Motor neuron (in vitro differentiated cells): ENCODE data around the gene SELPLG. TPM values are rescaled to one million over a fixed set of nuclear protein-coding genes. Genes with fewer than 3 reads are reported as not detected.

ENCODE experiments used
- ATAC-seq, 8 experiments: fragments of 200-7000 bp; cut with Tn5 transposase; replicated peaks in 6 of 8; 2 replicates each; pipeline ENCODE4 v1.8.0; 2021; ENCODE audit warnings: mild to moderate bottlenecking in 8 of 8, moderate library complexity in 8 of 8
- H3K27ac ChIP-seq, 2 donors: fragments of 250-450 bp; sonication (Bioruptor Pico); 2 replicates each; pipeline ENCODE4 v1.9.0; 2021; ENCODE audit warnings: antibody characterized with exemption in 2 of 2, mild to moderate bottlenecking in 2 of 2, moderate library complexity in 1 of 2
- H3K4me1 ChIP-seq, 2 donors: fragments of 250-450 bp; sonication (Bioruptor Pico); replicated peaks in 1 of 2; 2 replicates each; pipeline ENCODE4 v1.6.1; 2021; ENCODE audit warnings: antibody characterized with exemption in 2 of 2, mild to moderate bottlenecking in 2 of 2, moderate library complexity in 1 of 2
- H3K4me3 ChIP-seq, 5 donors: fragments of 250-450 bp; sonication (Bioruptor Pico); 2 replicates each; pipeline ENCODE4 v1.9.0; 2021; ENCODE audit warnings: antibody characterized with exemption in 5 of 5, mild to moderate bottlenecking in 5 of 5, moderate library complexity in 4 of 5
- WGBS, 10 experiments: fragments of 450-650 bp; shearing (Covaris generic); methylation state at CpG; one replicate each; pipeline ENCODE4 v1.0.0; 2022; 5-methylcytosine and 5-hydroxymethylcytosine counted together
- in situ Hi-C, 9 experiments: fragments of 400-800 bp; cut with MboI; loops; one replicate each; pipeline ENCODE4 v1.15.0; 2021; ENCODE audit warnings: low sequenced_read_pairs in 9 of 9, low pct_unique_long_range_greater_than_20kb in 2 of 9; ENCODE audit not compliant: unreplicated experiment in 9 of 9
- total RNA-seq, 8 experiments: library from RNA; unstranded; fragments of 300-600 nt; gene quantifications; 2 replicates each; pipeline versions ENCODE4 v1.2.3 to v1.2.4, GENCODE V29; 2022

SELPLG gene
- 1 to 10 TPM in 4 of 8 experiments, under 1 TPM in 4; 0.38 to 4.7 (median 1.0) TPM for total RNA-seq

GRCh38 chr12:108633534-108634248 lies at the start of gene SELPLG:
TSS of gene SELPLG (minus strand) at chr12:108633894. CDS start at chr12:108624307, 9,587 bp downstream.
- in situ Hi-C loops, result loop anchor here in 1 of 9 experiments (25.0 kb wide), 1 partner anchor 454 kb away; the partner anchor contains the start of genes ALKBH2 and UNG

GRCh38 chr12:108681317-108681716 lies 47.6 kb upstream of the SELPLG start:
- ATAC-seq, result no peak
- no peak overlapping the region for H3K27ac ChIP-seq
- no peak overlapping the region for H3K4me3 ChIP-seq
- H3K4me1 ChIP-seq, result peaks cover 0 to 18% of the 10 kb centered on the region in 2 donors
- WGBS, 10 experiments, result 80 to 100% (median 91%) methylated on average over 1 of the region's 1 CpG; no CpG with 5 or more reads in 2 of the 10 experiments
- in situ Hi-C loops, result no loop called here

More at GRCh38 chr12:108633534-108634248, at the start of gene SELPLG:
- 40 to 100% (median 91%) methylated on average over 1 to 6 of the region's 14 CpGs; no CpG with 5 or more reads in 3 of the 10 experiments for WGBS, 10 experiments
- Histone ChIP-seq H3K4me1 (peaks cover 36 to 40% of the 10 kb centered on the region in 2 donors), H3K27ac (no peak within 1 kb of the TSS), H3K4me3 (no peak within 1 kb of the TSS)
- no peak for ATAC-seq

GRCh38 chr12:108679106-108679681 lies 45.5 kb upstream of the SELPLG start:
- WGBS, 10 experiments, result 80 to 100% (median 100%) methylated on average over 1 of the region's 1 CpG; no CpG with 5 or more reads in 4 of the 10 experiments
- no peak overlapping the region for H3K27ac ChIP-seq
- no peaks in the 10 kb centered on the region for H3K4me1 ChIP-seq
- no peak overlapping the region for H3K4me3 ChIP-seq
- in situ Hi-C loops, result no loop called here
- no peak for ATAC-seq

GRCh38 chr12:108678104-108678730 lies 44.5 kb upstream of the SELPLG start:
- no peak overlapping the region for H3K27ac ChIP-seq
- 92 to 100% (median 94%) methylated on average over 3 to 8 of the region's 9 CpGs for WGBS, 10 experiments
- H3K4me3 ChIP-seq, result no peak overlapping the region
- ATAC-seq, result no peak
- H3K4me1 ChIP-seq, result no peaks in the 10 kb centered on the region
- in situ Hi-C loops, result no loop called here

- no peak overlapping the region for H3K27ac ChIP-seq
- in situ Hi-C loops, result no loop called here
- no peaks in the 10 kb centered on the region for H3K4me1 ChIP-seq
- no peak overlapping the region for H3K4me3 ChIP-seq
- WGBS, 10 experiments, result 80 to 100% (median 96%) methylated on average over 2 to 3 of the region's 3 CpGs; no CpG with 5 or more reads in 1 of the 10 experiments
- ATAC-seq, result no peak
Observed at GRCh38 chr12:108677381-108677780, 43.7 kb upstream of the SELPLG start.

- in situ Hi-C loops, result no loop called here
- Histone ChIP-seq H3K27ac (no peak overlapping the region), H3K4me1 (no peaks in the 10 kb centered on the region), H3K4me3 (no peak overlapping the region)
- ATAC-seq, result no peak
- WGBS, 10 experiments, result 59 to 100% (median 96%) methylated on average over 1 to 4 of the region's 5 CpGs
Observed at GRCh38 chr12:108676707-108677106, 43.0 kb upstream of the SELPLG start.

- Histone ChIP-seq H3K4me1 (no peaks in the 10 kb centered on the region), H3K4me3 (no peak overlapping the region), H3K27ac (no peak overlapping the region)
- ATAC-seq, result no peak
- in situ Hi-C loops, result no loop called here
- 67 to 100% (median 90%) methylated on average over 1 to 4 of the region's 4 CpGs for WGBS, 10 experiments
Observed at GRCh38 chr12:108675792-108676191, 42.1 kb upstream of the SELPLG start.

GRCh38 chr12:108672054-108672453 lies 38.4 kb upstream of the SELPLG start:
- Histone ChIP-seq H3K4me3 (no peak overlapping the region), H3K27ac (no peak overlapping the region), H3K4me1 (no peaks in the 10 kb centered on the region)
- 0 to 100% (median 72%) methylated on average over 1 to 3 of the region's 3 CpGs; no CpG with 5 or more reads in 1 of the 10 experiments for WGBS, 10 experiments
- in situ Hi-C loops, result loop anchor here in 5 of 9 experiments (25.0 kb wide), 3 partner anchors 115 to 415 kb away; partner anchors contain the start of genes ALKBH2 (in 1 of the 5) and UNG (in 1 of the 5)
- no peak for ATAC-seq

GRCh38 chr12:108671110-108671509 lies 37.4 kb upstream of the SELPLG start:
- Histone ChIP-seq H3K4me3 (no peak overlapping the region), H3K27ac (no peak overlapping the region), H3K4me1 (no peaks in the 10 kb centered on the region)
- 66 to 100% (median 85%) methylated on average over 1 to 3 of the region's 3 CpGs for whole genome bisulfite sequencing, 10 experiments
- in situ Hi-C loops, result loop anchor here in 5 of 9 experiments (25.0 kb wide), 3 partner anchors 116 to 416 kb away; partner anchors contain the start of genes ALKBH2 (in 1 of the 5) and UNG (in 1 of the 5)
- ATAC-seq, result no peak

- in situ Hi-C loops, result loop anchor here in 5 of 9 experiments (25.0 kb wide), 3 partner anchors 117 to 417 kb away; partner anchors contain the start of genes ALKBH2 (in 1 of the 5) and UNG (in 1 of the 5)
- peaks cover 0 to under 1% of the 10 kb centered on the region in 2 donors for H3K4me1 ChIP-seq
- WGBS, 10 experiments, result 63 to 100% (median 89%) methylated on average over 1 to 7 of the region's 7 CpGs
- no peak overlapping the region for H3K27ac ChIP-seq
- ATAC-seq, result no peak
- no peak overlapping the region for H3K4me3 ChIP-seq
Observed at GRCh38 chr12:108670066-108670631, 36.5 kb upstream of the SELPLG start.

- H3K27ac ChIP-seq, result no peak overlapping the region
- 0 to 100% (median 92%) methylated on average over 1 of the region's 1 CpG; no CpG with 5 or more reads in 1 of the 10 experiments for WGBS, 10 experiments
- H3K4me1 ChIP-seq, result peaks cover 0 to 6% of the 10 kb centered on the region in 2 donors
- no peak for ATAC-seq
- in situ Hi-C loops, result loop anchor here (10.0 to 25.0 kb wide), 4 partner anchors 119 to 419 kb away; partner anchors contain the start of genes ALKBH2 (in 1 of the 9) and UNG (in 1 of the 9)
- H3K4me3 ChIP-seq, result no peak overlapping the region
Observed at GRCh38 chr12:108668542-108668941, 34.8 kb upstream of the SELPLG start.

- Histone ChIP-seq H3K4me1 (peaks cover 0 to 6% of the 10 kb centered on the region in 2 donors), H3K27ac (no peak overlapping the region), H3K4me3 (no peak overlapping the region)
- in situ Hi-C loops, result loop anchor here (10.0 to 25.0 kb wide), 4 partner anchors 119 to 419 kb away; partner anchors contain the start of genes ALKBH2 (in 1 of the 9) and UNG (in 1 of the 9)
- no peak for ATAC-seq
- 31 to 100% (median 90%) methylated on average over 1 to 8 of the region's 8 CpGs; no CpG with 5 or more reads in 2 of the 10 experiments for WGBS, 10 experiments
Observed at GRCh38 chr12:108668063-108668462, 34.4 kb upstream of the SELPLG start.
